ENCODE measurements around the gene APOL6.

The APOL6 gene

DNA sequence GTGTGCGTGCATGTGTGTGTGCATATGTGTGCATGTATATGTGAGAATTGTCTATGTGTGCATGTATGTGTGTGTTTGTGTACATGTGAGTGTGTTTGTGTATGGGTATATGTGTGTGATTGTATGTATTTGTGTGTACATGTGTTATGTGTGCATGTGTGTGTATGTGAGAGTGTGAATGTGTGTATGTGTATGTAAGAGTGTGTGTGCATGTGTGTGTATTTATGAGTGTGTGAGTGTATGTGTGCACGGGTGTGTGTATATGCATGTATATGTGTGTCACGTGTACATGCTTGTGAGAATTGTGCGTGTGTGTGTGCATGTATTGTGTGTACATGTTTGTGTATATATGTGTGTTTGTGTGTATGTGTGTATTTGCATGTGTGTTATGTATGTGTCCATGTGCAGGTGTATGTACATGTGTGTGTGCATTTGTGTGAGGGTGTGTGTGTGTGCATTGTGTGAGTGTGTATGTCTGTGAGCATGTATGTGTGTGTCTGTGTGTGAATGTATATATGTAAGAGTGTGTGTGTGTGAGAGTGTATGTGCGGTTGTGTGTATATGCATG, 47.1 kb upstream of the APOL6 start:
- no peaks in the 10 kb centered on the region for H3F3A ChIP-seq (ENCODE audit: insufficient read depth, low read length)
- TF ChIP-seq EZH2phosphoT487 (IDR thresholded peaks at IDR 0.05; ENCODE audit: low read length) (no peak), EZH2 (optimal IDR thresholded peaks at IDR 0.05; ENCODE audit: low read depth, low read length) (no peak)
- TF ChIP-seq, protein P1, sequence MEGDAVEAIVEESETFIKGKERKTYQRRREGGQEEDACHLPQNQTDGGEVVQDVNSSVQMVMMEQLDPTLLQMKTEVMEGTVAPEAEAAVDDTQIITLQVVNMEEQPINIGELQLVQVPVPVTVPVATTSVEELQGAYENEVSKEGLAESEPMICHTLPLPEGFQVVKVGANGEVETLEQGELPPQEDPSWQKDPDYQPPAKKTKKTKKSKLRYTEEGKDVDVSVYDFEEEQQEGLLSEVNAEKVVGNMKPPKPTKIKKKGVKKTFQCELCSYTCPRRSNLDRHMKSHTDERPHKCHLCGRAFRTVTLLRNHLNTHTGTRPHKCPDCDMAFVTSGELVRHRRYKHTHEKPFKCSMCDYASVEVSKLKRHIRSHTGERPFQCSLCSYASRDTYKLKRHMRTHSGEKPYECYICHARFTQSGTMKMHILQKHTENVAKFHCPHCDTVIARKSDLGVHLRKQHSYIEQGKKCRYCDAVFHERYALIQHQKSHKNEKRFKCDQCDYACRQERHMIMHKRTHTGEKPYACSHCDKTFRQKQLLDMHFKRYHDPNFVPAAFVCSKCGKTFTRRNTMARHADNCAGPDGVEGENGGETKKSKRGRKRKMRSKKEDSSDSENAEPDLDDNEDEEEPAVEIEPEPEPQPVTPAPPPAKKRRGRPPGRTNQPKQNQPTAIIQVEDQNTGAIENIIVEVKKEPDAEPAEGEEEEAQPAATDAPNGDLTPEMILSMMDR (IDR thresholded peaks at IDR 0.05; ENCODE audit: low read length) = no peak

DNA sequence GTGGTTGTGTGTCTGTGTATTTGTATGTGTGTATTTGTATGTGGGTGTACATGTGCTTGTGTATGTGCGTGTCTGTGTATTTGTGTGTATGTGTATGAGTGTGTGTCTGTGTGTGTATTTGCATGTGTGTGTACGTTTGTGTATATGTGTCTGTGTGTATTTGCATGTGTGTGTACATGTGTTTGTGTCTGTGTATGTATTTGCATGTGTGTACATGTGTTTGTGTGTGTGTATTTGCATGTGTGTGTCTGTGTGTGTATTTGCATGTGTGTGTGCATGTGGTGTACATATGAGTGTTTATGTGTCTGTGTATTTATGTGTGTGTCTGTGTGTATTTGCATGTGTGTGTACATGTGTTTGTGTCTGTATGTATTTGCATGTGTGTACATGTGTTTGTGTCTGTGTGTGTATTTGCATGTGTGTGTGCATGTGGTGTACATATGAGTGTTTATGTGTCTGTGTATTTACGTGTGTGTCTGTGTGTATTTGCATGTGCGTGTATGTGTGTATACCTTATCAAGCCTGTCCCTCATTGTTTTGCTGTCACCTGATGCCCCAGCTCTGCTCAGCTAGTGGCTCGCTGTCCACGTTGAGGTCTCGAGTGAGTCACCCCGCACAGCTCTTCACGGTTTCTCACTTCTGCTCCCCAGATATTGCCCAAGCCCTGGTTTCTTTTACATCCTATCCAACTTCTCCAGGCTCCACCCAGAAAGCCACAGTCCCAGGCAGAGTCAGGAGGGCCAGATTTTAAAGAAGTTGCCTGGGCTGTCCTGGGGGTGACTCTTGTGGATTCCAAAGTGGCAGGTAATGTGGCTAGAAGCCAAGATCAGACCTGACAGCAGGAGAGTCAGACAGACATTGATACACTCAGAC, 46.3 kb upstream of the APOL6 start:
- no peak overlapping the region for H3K9ac ChIP-seq (ENCODE audit: low read length)
- DNase-seq = no peak
- H3F3A ChIP-seq (ENCODE audit: insufficient read depth, low read length) = no peaks in the 10 kb centered on the region

More for the DNA sequence above, 47.1 kb upstream of the APOL6 start:
- Histone ChIP-seq H3K9ac (ENCODE audit: low read length) (no peak overlapping the region), H3K4me1 (ENCODE audit: low read length) (no peaks in the 10 kb centered on the region), H3K4me3 (ENCODE audit: low read length) (no peak overlapping the region), H3K79me2 (ENCODE audit: low read length) (no peaks in the 10 kb centered on the region), H3K9me2 (replicated peaks; ENCODE audit: insufficient read depth, low read length) (no peaks in the 10 kb centered on the region), H4K20me1 (ENCODE audit: insufficient read depth, low read length) (no peaks in the 10 kb centered on the region), H2AFZ (ENCODE audit: low read length) (no peak overlapping the region), H3K4me2 (ENCODE audit: low read depth, low read length) (no peak overlapping the region), H3K36me3 (replicated peaks; ENCODE audit: insufficient read depth, low read length) (no peaks in the 10 kb centered on the region), H3K27me3 (replicated peaks; ENCODE audit: insufficient read depth, low read length) (0 out of 2 replicates have a peak, but pooled peaks cover 4% of the 10 kb centered on the region), H3K9me3 (replicated peaks; ENCODE audit: insufficient read depth, low read length) (no peaks in the 10 kb centered on the region), H3K27ac (ENCODE audit: low read length) (no peak overlapping the region)
- DNase-seq = no peak

DNA sequence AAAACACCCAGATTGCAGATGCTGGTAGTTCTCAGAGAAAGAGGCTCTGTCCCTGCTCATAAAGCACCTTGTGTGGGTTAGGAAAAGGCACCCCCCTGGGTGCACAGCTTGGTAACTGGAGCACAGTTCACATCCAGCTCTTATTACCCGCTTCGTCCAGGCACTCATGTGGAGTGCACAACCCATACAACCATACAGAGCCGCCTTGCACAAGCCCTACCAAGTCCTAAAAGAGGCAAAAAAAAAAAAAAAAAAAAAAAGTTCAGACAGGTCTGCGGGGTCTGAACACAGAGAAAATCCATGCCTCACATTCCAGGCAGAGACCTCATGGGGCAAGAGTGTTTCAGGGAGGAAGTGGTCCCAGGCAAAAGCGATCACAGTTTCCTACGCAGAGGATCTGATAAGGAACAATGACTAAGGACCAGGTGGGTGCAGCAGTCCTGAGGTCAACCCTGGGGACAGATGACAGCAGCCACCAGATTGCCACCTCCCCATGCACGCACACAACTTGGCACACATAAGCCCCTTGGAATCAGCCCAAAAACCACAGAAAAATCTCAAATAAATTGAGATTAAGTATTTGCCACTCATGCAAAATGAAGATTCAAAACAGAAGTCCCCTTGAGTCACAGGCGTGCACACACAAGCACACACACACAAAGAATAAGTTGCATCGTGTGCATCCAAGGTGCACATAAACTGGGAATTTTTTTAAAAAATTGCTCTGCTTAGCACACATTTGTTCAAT, 43.5 kb upstream of the APOL6 start:
- no peaks in the 10 kb centered on the region for H3F3A ChIP-seq (ENCODE audit: insufficient read depth, low read length)
- H3K9me2 ChIP-seq (replicated peaks; ENCODE audit: insufficient read depth, low read length) = no peaks in the 10 kb centered on the region
- H3K27me3 ChIP-seq (replicated peaks; ENCODE audit: insufficient read depth, low read length) = 0 out of 2 replicates have a peak, but pooled peaks cover 4% of the 10 kb centered on the region
- H3K4me2 ChIP-seq (ENCODE audit: low read depth, low read length) = no peak overlapping the region
- no peak for DNase-seq
- no peaks in the 10 kb centered on the region for H3K36me3 ChIP-seq (replicated peaks; ENCODE audit: insufficient read depth, low read length)
- H3K9ac ChIP-seq (ENCODE audit: low read length) = no peak overlapping the region
- H3K27ac ChIP-seq (ENCODE audit: low read length) = no peak overlapping the region
- H4K20me1 ChIP-seq (ENCODE audit: insufficient read depth, low read length) = no peaks in the 10 kb centered on the region
- H3K79me2 ChIP-seq (ENCODE audit: low read length) = no peaks in the 10 kb centered on the region
- TF ChIP-seq, protein P1 (IDR thresholded peaks at IDR 0.05; ENCODE audit: low read length) = no peak
- TF ChIP-seq EZH2phosphoT487 (IDR thresholded peaks at IDR 0.05; ENCODE audit: low read length) (no peak), EZH2 (optimal IDR thresholded peaks at IDR 0.05; ENCODE audit: low read depth, low read length) (no peak)
- no peaks in the 10 kb centered on the region for H3K9me3 ChIP-seq (replicated peaks; ENCODE audit: insufficient read depth, low read length)
- no peak overlapping the region for H3K4me3 ChIP-seq (ENCODE audit: low read length)
- H2AFZ ChIP-seq (ENCODE audit: low read length) = no peak overlapping the region
- H3K4me1 ChIP-seq (ENCODE audit: low read length) = no peaks in the 10 kb centered on the region

More for the DNA sequence above, 46.3 kb upstream of the APOL6 start:
- Histone ChIP-seq H3K27ac (ENCODE audit: low read length) (no peak overlapping the region), H3K36me3 (replicated peaks; ENCODE audit: insufficient read depth, low read length) (no peaks in the 10 kb centered on the region), H3K4me3 (ENCODE audit: low read length) (no peak overlapping the region), H2AFZ (ENCODE audit: low read length) (no peak overlapping the region), H4K20me1 (ENCODE audit: insufficient read depth, low read length) (no peaks in the 10 kb centered on the region), H3K27me3 (replicated peaks; ENCODE audit: insufficient read depth, low read length) (0 out of 2 replicates have a peak, but pooled peaks cover 4% of the 10 kb centered on the region), H3K4me2 (ENCODE audit: low read depth, low read length) (no peak overlapping the region), H3K79me2 (ENCODE audit: low read length) (no peaks in the 10 kb centered on the region), H3K9me2 (replicated peaks; ENCODE audit: insufficient read depth, low read length) (no peaks in the 10 kb centered on the region), H3K4me1 (ENCODE audit: low read length) (no peaks in the 10 kb centered on the region), H3K9me3 (replicated peaks; ENCODE audit: insufficient read depth, low read length) (no peaks in the 10 kb centered on the region)
- no peak for TF ChIP-seq EZH2phosphoT487 (IDR thresholded peaks at IDR 0.05; ENCODE audit: low read length)
- no peak for TF ChIP-seq EZH2 (optimal IDR thresholded peaks at IDR 0.05; ENCODE audit: low read depth, low read length)
- TF ChIP-seq, protein P1 (IDR thresholded peaks at IDR 0.05; ENCODE audit: low read length) = no peak
